ENCODE data around the gene CT47C1.
A peak's percentile ranks its signal among the peaks of the same experiment; 100 is the strongest.
"Not testable (repeated sequence)": the region's sequence is repeated elsewhere in the genome, so short reads cannot be mapped to it uniquely, and the experiment has no call there.

The CT47C1 gene

DNA sequence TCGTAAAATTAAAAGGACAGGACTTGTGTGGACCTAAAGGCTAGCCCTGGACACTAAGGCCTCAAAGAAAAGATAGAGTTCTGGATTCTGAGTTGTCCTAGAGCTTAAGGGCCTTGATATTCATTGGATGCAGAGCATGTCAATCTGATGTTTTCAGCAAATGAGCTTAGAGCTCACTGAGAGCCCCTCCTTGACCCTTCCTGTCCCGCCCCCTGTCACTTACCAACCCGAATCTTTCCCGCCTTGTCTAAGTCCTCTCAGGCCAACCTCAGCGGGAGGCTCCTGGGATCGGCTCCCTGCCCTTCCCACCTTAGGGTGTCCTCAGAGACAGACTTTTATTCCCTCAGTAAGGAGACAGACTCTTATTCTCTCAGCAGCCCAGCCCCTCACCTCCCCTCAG is at the start of gene CT47C1:
TSS of gene CT47C1 (plus strand) at position 250 of the 400 bp plus-strand sequence. CDS start 233 bp downstream, outside the sequence.
- no peak for DNase-seq (ENCODE audit: low read depth)

- no peak for DNase-seq (ENCODE audit: low read depth)
These were observed 46.9 kb upstream of the CT47C1 start for GRCh38 chrX:119025900-119026299.

DNA sequence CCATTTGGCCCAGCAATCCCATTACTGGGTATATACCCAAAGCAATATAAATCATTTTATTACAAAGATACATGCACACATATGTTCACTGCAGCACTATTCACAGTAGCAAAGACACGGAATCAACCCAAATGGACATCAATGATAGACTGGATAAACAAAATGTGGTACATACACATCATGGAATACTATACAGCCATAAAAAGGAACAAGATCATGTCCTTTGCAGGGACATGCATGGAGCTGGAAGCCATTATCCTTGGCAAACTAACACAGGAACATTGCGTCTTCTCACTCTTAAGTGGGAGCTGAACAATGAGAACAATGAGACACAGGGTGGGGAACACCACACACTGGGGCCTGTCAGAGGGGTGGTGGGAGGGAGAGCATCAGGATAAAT is 46.4 kb upstream of the CT47C1 start:
- not testable (repeated sequence) for DNase-seq (ENCODE audit: low read depth)

GRCh38 chrX:119027960-119028732 is 44.6 kb upstream of the CT47C1 start:
- not testable (repeated sequence) for DNase-seq (ENCODE audit: low read depth)

GRCh38 chrX:119028733-119029330 is 44.0 kb upstream of the CT47C1 start:
- no peak for DNase-seq (ENCODE audit: low read depth)

DNA sequence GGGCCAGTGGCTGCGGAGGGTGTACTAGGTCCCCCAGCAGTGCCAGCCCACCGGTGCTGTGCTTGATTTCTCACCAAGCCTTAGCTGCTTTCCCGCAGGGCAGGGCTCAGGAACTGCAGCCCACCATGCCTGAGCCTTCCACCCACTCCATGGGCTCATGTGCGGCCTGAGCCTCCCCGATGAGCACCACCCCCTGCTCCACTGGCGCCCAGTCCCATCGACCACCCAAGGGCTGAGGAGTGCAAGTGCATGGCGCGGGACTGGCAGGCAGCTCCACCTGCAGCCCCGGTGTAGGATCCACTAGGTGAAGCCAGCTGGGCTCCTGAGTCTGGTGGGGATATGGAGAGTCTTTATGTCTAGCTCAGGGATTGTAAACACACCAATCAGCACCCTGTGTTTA is 43.1 kb upstream of the CT47C1 start:
- DNase-seq (ENCODE audit: low read depth): not testable (repeated sequence)

- DNase-seq (ENCODE audit: low read depth): no peak
These were observed 41.8 kb upstream of the CT47C1 start for GRCh38 chrX:119030990-119031389.

GRCh38 chrX:119036107-119037029 is 36.4 kb upstream of the CT47C1 start:
- no peak for DNase-seq (ENCODE audit: low read depth)

GRCh38 chrX:119040432-119040831 is 32.4 kb upstream of the CT47C1 start:
- DNase-seq (ENCODE audit: low read depth): no peak

DNA sequence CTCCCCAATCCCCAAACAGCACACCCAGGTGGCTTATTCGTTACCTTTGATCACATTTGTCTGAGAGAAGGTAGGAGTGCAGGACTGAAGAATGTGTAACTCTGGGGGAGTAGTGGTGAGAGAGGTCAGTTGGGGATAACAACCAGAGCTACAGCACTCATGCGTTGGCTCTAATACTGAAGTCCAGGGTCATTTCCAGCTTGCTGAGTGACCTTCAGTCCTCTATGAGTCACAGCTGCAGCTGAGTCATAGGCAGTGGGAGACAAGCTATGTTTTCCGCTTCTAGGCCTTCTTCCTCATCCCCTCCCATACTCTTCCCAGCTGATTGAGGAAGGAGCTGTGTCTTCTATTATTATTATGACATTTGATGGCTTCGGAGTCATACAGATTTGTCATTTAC is 31.6 kb upstream of the CT47C1 start:
- DNase-seq (ENCODE audit: low read depth): no peak

- no peak for DNase-seq (ENCODE audit: low read depth)
These were observed 30.8 kb upstream of the CT47C1 start for GRCh38 chrX:119042040-119042439.

GRCh38 chrX:119042996-119043395 is 29.8 kb upstream of the CT47C1 start:
- DNase-seq (ENCODE audit: low read depth): no peak

GRCh38 chrX:119045884-119046283 is 26.9 kb upstream of the CT47C1 start:
- no peak for DNase-seq (ENCODE audit: low read depth)

- DNase-seq (ENCODE audit: low read depth): no peak
These were observed 17.1 kb upstream of the CT47C1 start for GRCh38 chrX:119055687-119056086.

- no peak for DNase-seq (ENCODE audit: low read depth)
These were observed 9.9 kb upstream of the CT47C1 start for GRCh38 chrX:119062750-119063374.

DNA sequence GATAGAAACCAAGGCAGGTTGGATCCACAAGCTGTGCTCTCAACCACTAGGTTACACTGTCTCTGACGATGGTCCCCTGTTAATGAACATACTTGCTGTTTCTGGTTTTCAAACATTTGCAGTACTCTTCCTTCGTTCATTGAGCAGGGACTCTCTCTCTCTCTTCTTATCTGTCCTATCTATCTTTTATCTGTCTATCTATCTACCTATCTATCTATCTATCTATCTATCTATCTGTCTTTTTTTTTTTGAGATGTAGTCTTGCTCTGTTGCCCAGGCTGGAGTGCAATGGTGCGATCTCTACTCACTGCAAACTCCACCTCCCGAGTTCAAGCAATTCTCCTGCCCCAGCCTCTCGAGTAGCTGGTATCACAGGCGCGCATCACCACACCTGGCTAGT is 9.4 kb upstream of the CT47C1 start:
- no peak for DNase-seq (ENCODE audit: low read depth)

- peak; percentile 9 for DNase-seq (ENCODE audit: low read depth)
These were observed 5.6 kb upstream of the CT47C1 start for GRCh38 chrX:119067023-119067739.

- no peak for DNase-seq (ENCODE audit: low read depth)
These were observed 3.7 kb upstream of the CT47C1 start for GRCh38 chrX:119069128-119069527.

DNA sequence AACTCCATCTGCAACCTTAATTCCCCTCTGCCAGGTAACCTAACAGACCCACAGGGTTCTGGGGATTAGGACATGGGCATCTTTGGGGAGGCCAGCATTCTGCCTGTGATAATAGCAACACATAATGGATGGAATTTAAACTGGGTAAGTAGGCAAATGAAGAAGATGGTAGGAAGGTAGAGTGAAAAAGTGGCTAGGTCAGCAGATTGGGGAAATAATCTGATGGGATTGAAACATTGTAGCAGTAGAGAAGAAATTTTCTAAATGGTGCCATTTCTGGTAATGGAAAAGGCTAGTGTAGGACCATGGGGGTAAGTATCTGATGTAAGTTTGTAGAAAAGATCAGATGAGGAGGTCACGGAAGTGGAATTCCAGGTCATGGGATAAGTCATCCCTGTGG is 3.0 kb upstream of the CT47C1 start:
- DNase-seq (ENCODE audit: low read depth): no peak

DNA sequence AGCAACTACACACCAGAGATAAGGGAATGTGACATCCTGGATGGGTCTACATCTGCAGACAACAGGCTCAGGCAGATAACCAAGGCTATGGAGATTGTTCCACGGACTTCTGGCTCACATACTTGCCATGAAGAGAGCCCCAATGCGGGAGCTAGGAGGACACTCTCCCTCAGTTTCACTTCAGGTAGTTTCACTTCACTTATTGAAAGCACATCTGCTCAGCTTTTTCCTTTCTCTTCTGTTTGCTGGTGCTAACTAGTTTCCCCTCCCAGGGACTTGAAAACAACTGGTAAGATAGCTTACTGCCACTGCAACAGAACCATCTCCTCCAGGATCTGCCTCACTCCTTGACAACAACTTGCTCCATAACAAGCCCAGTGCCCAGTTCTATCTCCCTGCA is 1.4 kb upstream of the CT47C1 start:
- no peak for DNase-seq (ENCODE audit: low read depth)

DNA sequence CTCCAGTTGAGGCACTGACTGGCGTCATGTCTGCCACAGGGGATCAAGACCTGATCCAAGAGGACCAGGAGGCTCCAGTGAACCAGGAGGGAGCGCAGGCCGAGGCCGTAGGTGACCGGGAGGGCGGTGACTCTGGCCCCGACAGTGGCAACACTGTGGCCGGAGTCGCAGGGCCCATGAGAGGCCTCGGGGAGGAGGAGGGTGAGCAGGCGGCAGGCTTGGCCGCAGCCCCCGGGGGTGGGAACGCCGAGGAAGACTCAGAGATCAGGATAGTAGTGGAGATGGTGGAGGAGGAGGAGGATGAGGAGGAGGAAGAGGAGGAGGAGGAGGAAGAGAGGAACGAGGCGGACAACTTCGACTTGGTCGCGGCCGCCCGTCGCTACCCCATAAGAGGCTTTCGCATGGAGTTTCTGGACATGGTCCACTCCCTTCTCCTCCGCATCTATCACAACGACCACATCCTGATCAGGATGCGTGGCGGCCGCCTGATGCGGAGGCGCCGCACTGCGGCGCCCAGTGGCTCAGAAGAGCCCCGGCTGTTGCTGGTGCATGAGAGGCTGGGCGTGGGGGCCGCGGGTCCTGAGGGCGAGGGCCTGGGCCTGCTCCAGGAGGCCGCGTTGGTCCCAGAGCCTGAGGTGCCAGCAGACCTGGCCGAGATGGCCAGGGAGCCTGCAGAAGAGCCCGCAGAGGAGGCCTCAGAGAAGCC is 560 bp downstream of the CT47C1 start:
- DNase-seq (ENCODE audit: low read depth): no peak
